Ovary (tissue), 9 donors: ENCODE results near the gene PAN3. TPM values are rescaled to one million over a fixed set of nuclear protein-coding genes. Genes with fewer than 3 reads are reported as not detected.

ENCODE experiments used
- DNase-seq, 5 donors: peaks; one replicate each; pipeline ENCODE4 v3.0.0-alpha.2; 2019 to 2020
- H3K27ac ChIP-seq, 2 donors: fragments of 200-600 bp; one replicate each; pipeline versions ENCODE4 v1.5.1 to v1.8.0; 2019 to 2022
- H3K27me3 ChIP-seq: fragments of 200-600 bp; one replicate; pipeline ENCODE4 v1.8.0; 2022
- H3K36me3 ChIP-seq: fragments of 200-600 bp; sonication (generic); one replicate; pipeline ENCODE4 v1.5.1; 2019
- H3K4me1 ChIP-seq: one replicate; pipeline ENCODE4 v1.8.1; 2013; ENCODE audit warnings: mild to moderate bottlenecking, moderate library complexity; ENCODE audit not compliant: insufficient read depth
- H3K4me3 ChIP-seq: fragments of 200-600 bp; sonication (generic); one replicate; pipeline ENCODE4 v1.5.1; 2017
- H3K9me3 ChIP-seq, 2 donors: fragments of 200-600 bp in 1 of 2; sonication (generic) in 1 of 2; one replicate each; pipeline versions ENCODE4 v1.5.1 to v1.8.1; 2013 to 2019; ENCODE audit warnings: mild to moderate bottlenecking in 1 of 2, moderate library complexity in 1 of 2
- EP300 ChIP-seq: sonication (generic); formaldehyde crosslinking; IDR thresholded peaks from one replicate; pipeline ENCODE4 v1.6.1; 2017; ENCODE audit warnings: antibody characterized with exemption
- POLR2A ChIP-seq: fragments of 450-650 bp; IDR thresholded peaks from one replicate; pipeline ENCODE4 v1.6.1; 2017; ENCODE audit warnings: antibody characterized with exemption, mild to moderate bottlenecking, moderate library complexity
- WGBS, 3 donors: extraction: QIAGEN DNeasy Blood & Tissue Kit in 1 of 3; methylation state at CpG; one replicate each; pipeline versions ENCODE4 v1.1.5 to v1.1.7; 2013 to 2017; 5-methylcytosine and 5-hydroxymethylcytosine counted together
- intact Hi-C, 4 donors: fragments of 100-400 bp; cut with DNase I; formaldehyde crosslinking; loops; one replicate each; pipeline versions ENCODE4 v1.11.0 to v1.15.1; 2022 to 2023
- polyA plus RNA-seq, 2 donors: library from polyadenylated mRNA; stranded (reverse); fragments of 200-250 nt in 1 of 2; fragments of 350-450 nt in 1 of 2; fragmentation: Illumina TruSeq in 1 of 2; extraction: RNeasy Lipid Tissue Mini Kit (QIAGEN cat#74804) in 1 of 2; gene quantifications; one replicate each; pipeline ENCODE4 v1.2.3, GENCODE V29; 2013 to 2014
- total RNA-seq, 7 donors: library from RNA; depleted of rRNA in 2 of 7; stranded (reverse); fragments of >200 nt in 2 of 7; fragmentation: NEBNext Ultra II Directional in 3 of 7; extraction: Animal tissue kit (Norgen Biotek cat#: 25700) in 3 of 7; gene quantifications; one replicate each; pipeline versions ENCODE4 v1.1.0 to v1.2.4, GENCODE V29; 2016 to 2023
- TF ChIP-seq, protein P1 (sequence below), 3 donors: fragments of 450-650 bp in 2 of 3; fragments of 200-600 bp in 1 of 3; IDR thresholded peaks; one replicate each; pipeline versions ENCODE4 v1.5.1 to v1.8.0; 2016 to 2022; ENCODE audit warnings: antibody characterized with exemption in 3 of 3, mild to moderate bottlenecking in 1 of 3
- donor health status: DM: no; HTN: no; CAD: no; lungs with moderate emphysema.
- donor health status: DM: no; HTN: no; CAD: no.
- donor health status: Bipolar disorder and iron deficiency.
- donor health status: DM: yes; HTN: yes; CAD: no.
- donor health status: DM: no; HTN: no; CAD: no.
- donor health status: DM: yes; HTN: yes; CAD: no.

PAN3 gene
- total and polyA plus RNA-seq, 9 donors: 13.2 to 40.7 (median 35.7) TPM

GRCh38 chr13:28319528-28319927, 181.2 kb downstream of the PAN3 start:
- Histone ChIP-seq H3K27me3 (no peaks in the 10 kb centered on the region), H3K9me3 (no peaks in the 10 kb centered on the region), H3K36me3 (no peaks in the 10 kb centered on the region), H3K27ac (no peak overlapping the region), H3K4me3 (no peak overlapping the region), H3K4me1 (no peaks in the 10 kb centered on the region)
- intact Hi-C loops: no loop called here
- DNase-seq: no peak
- 63 to 67% (median 64%) methylated on average over 5 of the region's 5 CpGs for WGBS, 3 donors
- TF ChIP-seq, protein P1, sequence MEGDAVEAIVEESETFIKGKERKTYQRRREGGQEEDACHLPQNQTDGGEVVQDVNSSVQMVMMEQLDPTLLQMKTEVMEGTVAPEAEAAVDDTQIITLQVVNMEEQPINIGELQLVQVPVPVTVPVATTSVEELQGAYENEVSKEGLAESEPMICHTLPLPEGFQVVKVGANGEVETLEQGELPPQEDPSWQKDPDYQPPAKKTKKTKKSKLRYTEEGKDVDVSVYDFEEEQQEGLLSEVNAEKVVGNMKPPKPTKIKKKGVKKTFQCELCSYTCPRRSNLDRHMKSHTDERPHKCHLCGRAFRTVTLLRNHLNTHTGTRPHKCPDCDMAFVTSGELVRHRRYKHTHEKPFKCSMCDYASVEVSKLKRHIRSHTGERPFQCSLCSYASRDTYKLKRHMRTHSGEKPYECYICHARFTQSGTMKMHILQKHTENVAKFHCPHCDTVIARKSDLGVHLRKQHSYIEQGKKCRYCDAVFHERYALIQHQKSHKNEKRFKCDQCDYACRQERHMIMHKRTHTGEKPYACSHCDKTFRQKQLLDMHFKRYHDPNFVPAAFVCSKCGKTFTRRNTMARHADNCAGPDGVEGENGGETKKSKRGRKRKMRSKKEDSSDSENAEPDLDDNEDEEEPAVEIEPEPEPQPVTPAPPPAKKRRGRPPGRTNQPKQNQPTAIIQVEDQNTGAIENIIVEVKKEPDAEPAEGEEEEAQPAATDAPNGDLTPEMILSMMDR (IDR thresholded peaks at IDR 0.05): no peak
- no peak for TF ChIP-seq POLR2A
- no peak for TF ChIP-seq EP300

- H3K4me1 ChIP-seq: no peaks in the 10 kb centered on the region
- DNase-seq: no peak
- intact Hi-C loops: no loop called here
- 89 to 94% (median 92%) methylated on average over 6 of the region's 6 CpGs for WGBS, 3 donors
- H3K4me3 ChIP-seq: no peak overlapping the region
- H3K27me3 ChIP-seq: no peaks in the 10 kb centered on the region
- no peaks in the 10 kb centered on the region for H3K9me3 ChIP-seq
- TF ChIP-seq EP300 (no peak), POLR2A (no peak)
- TF ChIP-seq, protein P1 (IDR thresholded peaks at IDR 0.05): no peak
- no peak overlapping the region for H3K27ac ChIP-seq
- no peaks in the 10 kb centered on the region for H3K36me3 ChIP-seq
Observed at GRCh38 chr13:28320209-28320608, 181.9 kb downstream of the PAN3 start.

GRCh38 chr13:28320884-28321574, 182.7 kb downstream of the PAN3 start:
- Histone ChIP-seq H3K36me3 (no peaks in the 10 kb centered on the region), H3K27me3 (no peaks in the 10 kb centered on the region), H3K4me1 (no peaks in the 10 kb centered on the region), H3K27ac (no peak overlapping the region), H3K4me3 (no peak overlapping the region), H3K9me3 (no peaks in the 10 kb centered on the region)
- TF ChIP-seq, protein P1 (IDR thresholded peaks at IDR 0.05): no peak
- TF ChIP-seq POLR2A (no peak), EP300 (no peak)
- 28 to 53% (median 33%) methylated on average over 11 of the region's 11 CpGs for WGBS, 3 donors
- intact Hi-C loops: no loop called here
- DNase-seq: no peak

GRCh38 chr13:28321756-28322155, 183.4 kb downstream of the PAN3 start:
- intact Hi-C loops: no loop called here
- no peak for DNase-seq
- WGBS, 3 donors: 21 to 53% (median 37%) methylated on average over 2 of the region's 2 CpGs
- Histone ChIP-seq H3K9me3 (no peaks in the 10 kb centered on the region), H3K36me3 (no peaks in the 10 kb centered on the region), H3K27me3 (no peaks in the 10 kb centered on the region), H3K4me1 (no peaks in the 10 kb centered on the region), H3K4me3 (no peak overlapping the region), H3K27ac (no peak overlapping the region)
- TF ChIP-seq, protein P1 (IDR thresholded peaks at IDR 0.05): no peak
- TF ChIP-seq EP300 (no peak), POLR2A (no peak)
